Esophagus squamous epithelium (tissue), 4 donors: Measurements from ENCODE around the gene BCAR3.

Source experiments
- POLR2A ChIP-seq, 4 donors: fragments of 450-650 bp; IDR thresholded peaks; one replicate each; pipeline ENCODE4 v1.6.1; 2017; ENCODE audit warnings: antibody characterized with exemption in 4 of 4, mild to moderate bottlenecking in 4 of 4, moderate library complexity in 3 of 4
- TF ChIP-seq, protein P1 (sequence below), 6 experiments: fragments of 450-650 bp in 4 of 6; fragments of 200-600 bp in 2 of 6; sonication (generic) in 2 of 6; IDR thresholded peaks; one replicate each; pipeline ENCODE4 v1.5.1; 2016 to 2019; ENCODE audit warnings: antibody characterized with exemption in 6 of 6, mild to moderate bottlenecking in 4 of 6, moderate library complexity in 4 of 6

DNA sequence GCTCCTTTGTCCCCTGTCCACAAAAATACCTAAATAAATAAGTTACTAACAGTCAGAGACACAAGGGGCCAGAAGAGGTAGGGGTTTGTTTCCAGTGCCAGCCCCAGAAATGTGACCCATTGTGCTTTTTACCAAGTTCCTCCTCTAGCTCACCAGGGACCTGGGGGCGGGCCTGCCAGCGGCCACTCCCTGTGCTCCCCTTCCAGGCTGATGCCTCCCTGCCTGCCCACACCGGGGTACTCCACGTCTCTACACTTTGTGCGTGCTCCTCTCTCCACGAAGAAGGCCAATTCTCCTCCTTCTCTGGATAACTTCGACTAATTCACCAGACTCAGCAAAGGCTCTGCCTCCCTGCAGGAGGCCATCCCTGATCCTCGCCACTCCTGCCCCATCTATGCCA lies 72.1 kb downstream of the BCAR3 start:
- no peak for TF ChIP-seq POLR2A (IDR thresholded peaks at IDR 0.05)
- TF ChIP-seq, protein P1, sequence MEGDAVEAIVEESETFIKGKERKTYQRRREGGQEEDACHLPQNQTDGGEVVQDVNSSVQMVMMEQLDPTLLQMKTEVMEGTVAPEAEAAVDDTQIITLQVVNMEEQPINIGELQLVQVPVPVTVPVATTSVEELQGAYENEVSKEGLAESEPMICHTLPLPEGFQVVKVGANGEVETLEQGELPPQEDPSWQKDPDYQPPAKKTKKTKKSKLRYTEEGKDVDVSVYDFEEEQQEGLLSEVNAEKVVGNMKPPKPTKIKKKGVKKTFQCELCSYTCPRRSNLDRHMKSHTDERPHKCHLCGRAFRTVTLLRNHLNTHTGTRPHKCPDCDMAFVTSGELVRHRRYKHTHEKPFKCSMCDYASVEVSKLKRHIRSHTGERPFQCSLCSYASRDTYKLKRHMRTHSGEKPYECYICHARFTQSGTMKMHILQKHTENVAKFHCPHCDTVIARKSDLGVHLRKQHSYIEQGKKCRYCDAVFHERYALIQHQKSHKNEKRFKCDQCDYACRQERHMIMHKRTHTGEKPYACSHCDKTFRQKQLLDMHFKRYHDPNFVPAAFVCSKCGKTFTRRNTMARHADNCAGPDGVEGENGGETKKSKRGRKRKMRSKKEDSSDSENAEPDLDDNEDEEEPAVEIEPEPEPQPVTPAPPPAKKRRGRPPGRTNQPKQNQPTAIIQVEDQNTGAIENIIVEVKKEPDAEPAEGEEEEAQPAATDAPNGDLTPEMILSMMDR (IDR thresholded peaks at IDR 0.05): no peak
